Activated naive CD4-positive, alpha-beta T cell treated with anti-CD3 and anti-CD28 coated beads, Interleukin-2, amount 50 U/mL, for 24 hours (primary cell): ENCODE data around the gene OR6K2.
"Not testable (repeated sequence)": the region's sequence is repeated elsewhere in the genome, so short reads cannot be mapped to it uniquely, and the experiment has no call there.

Experiments
- H3K27ac Mint-ChIP-seq: one replicate; pipeline ENCODE4 v1.8.0; 2021; ENCODE audit warnings: mild to moderate bottlenecking, mixed read lengths
- H3K27me3 Mint-ChIP-seq: one replicate; pipeline ENCODE4 v1.8.0; 2021; ENCODE audit warnings: mixed read lengths
- H3K36me3 Mint-ChIP-seq: one replicate; pipeline ENCODE4 v1.8.0; 2021; ENCODE audit warnings: mixed read lengths
- H3K4me1 Mint-ChIP-seq: one replicate; pipeline ENCODE4 v1.8.0; 2021; ENCODE audit warnings: mixed read lengths
- H3K4me3 Mint-ChIP-seq: one replicate; pipeline ENCODE4 v1.8.0; 2021; ENCODE audit warnings: mild to moderate bottlenecking, mixed read lengths
- H3K9me3 Mint-ChIP-seq: one replicate; pipeline ENCODE4 v1.8.0; 2021; ENCODE audit warnings: mixed read lengths

Gene OR6K2

DNA sequence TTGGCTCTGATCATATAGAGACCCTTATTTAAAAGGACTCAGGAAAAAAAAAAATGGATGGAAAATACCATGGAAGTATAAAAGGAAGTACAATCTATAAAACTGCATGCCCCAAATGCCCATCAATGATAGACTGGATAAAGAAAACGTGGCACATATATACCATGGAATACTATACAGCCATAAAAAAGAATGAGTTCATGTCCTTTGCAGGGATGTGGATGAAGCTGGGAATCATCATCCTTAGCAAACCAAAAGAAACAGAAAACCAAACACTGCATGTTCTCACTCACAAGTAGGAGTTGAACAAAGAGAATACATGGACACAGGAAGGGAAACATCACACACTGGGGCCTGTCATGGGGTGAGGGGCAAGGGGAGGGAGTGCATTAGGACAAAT lies 9.3 kb downstream of the OR6K2 start:
- H3K4me1 Mint-ChIP-seq, result not testable (repeated sequence)

DNA sequence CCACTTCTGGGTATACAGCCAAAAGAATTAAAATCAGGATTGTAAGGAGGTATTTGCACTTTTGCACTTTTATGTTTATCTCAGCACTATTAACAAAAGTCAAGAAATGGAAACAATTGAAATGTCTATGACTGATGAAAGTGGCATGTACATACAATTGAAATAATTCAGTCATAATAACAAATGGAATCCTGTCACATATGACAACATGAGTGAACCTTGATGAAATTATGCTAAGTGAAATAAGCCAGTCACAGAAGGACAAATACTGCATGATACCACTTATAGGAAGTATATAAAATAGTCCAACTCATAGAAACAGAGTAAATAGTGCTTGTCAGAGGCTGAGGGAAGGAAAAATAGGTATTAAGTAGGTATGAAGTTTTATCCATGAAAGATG lies 10.6 kb downstream of the OR6K2 start:
- Mint-ChIP-seq H3K27me3 (peaks cover 7% of the 10 kb centered on the region), H3K4me1 (no peaks in the 10 kb centered on the region), H3K9me3 (no peaks in the 10 kb centered on the region), H3K36me3 (no peaks in the 10 kb centered on the region), H3K4me3 (no peak overlapping the region), H3K27ac (no peak overlapping the region)

More for the DNA sequence above, 9.3 kb downstream of the OR6K2 start:
- peaks cover 11% of the 10 kb centered on the region for H3K27me3 Mint-ChIP-seq
- H3K4me3 Mint-ChIP-seq, H3K36me3 Mint-ChIP-seq, H3K27ac Mint-ChIP-seq, H3K9me3 Mint-ChIP-seq: not testable (repeated sequence)

DNA sequence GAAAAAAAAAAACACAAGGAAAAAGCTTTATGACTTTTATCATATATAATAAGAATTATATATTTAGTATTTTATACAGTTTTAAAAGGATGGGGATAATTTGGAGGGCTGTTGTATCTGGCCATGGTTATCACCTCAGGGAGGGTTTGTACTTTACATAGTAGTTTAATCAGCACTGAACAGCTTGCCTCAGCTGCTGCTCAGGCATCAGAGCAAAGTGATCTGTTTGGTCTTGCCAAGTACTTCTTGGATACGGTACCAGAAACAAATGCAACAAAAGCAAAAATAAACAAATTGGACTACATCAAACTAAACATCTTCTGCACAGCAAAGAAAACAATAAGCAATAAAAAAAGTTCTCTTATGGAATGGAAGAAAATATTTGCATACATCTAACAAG lies 11.3 kb downstream of the OR6K2 start:
- Mint-ChIP-seq H3K9me3 (no peaks in the 10 kb centered on the region), H3K27ac (no peak overlapping the region), H3K27me3 (peaks cover 14% of the 10 kb centered on the region), H3K36me3 (no peaks in the 10 kb centered on the region), H3K4me1 (no peaks in the 10 kb centered on the region), H3K4me3 (no peak overlapping the region)

DNA sequence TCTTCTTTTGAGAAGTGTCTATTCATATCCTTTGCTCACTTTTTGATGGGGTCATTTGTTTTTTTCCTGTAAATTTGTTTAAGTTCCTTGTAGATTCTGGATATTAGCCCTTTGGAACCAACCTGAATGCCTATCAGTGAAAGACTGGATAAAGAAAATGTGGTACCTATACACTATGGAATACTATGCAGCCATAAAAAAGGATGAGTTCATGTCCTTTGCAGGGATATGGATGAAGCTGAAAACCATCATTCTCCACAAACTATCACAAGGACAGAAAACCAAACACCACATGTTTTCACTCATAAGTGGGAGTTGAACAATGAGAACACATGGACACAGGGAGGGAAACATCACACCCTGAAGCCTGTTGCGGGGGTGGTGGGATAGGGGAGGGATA lies 12.1 kb downstream of the OR6K2 start:
- H3K9me3 Mint-ChIP-seq, H3K27ac Mint-ChIP-seq, H3K4me3 Mint-ChIP-seq, H3K36me3 Mint-ChIP-seq, H3K4me1 Mint-ChIP-seq: not testable (repeated sequence)
- H3K27me3 Mint-ChIP-seq, result peaks cover 14% of the 10 kb centered on the region

DNA sequence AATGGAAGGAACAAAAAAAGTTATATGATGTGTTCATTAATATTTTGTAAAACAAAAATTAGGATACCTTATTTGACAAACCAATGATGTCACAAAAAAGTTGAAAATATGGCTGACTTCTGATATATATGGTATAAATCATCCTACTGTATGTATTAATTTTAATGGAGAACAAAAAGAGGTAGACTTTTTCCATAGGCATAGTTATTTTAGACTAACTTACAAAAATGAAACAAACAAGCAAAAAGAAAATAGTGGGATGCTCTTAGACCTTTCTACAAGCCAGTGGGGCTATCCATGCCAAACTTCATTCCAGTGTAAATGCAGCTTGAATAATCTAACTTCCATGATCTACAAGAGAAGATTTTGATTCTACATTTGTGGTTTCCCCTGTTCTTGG lies 13.4 kb downstream of the OR6K2 start:
- Mint-ChIP-seq H3K36me3 (no peaks in the 10 kb centered on the region), H3K4me1 (no peaks in the 10 kb centered on the region), H3K9me3 (no peaks in the 10 kb centered on the region), H3K4me3 (no peak overlapping the region), H3K27me3 (peaks cover 16% of the 10 kb centered on the region), H3K27ac (no peak overlapping the region)

DNA sequence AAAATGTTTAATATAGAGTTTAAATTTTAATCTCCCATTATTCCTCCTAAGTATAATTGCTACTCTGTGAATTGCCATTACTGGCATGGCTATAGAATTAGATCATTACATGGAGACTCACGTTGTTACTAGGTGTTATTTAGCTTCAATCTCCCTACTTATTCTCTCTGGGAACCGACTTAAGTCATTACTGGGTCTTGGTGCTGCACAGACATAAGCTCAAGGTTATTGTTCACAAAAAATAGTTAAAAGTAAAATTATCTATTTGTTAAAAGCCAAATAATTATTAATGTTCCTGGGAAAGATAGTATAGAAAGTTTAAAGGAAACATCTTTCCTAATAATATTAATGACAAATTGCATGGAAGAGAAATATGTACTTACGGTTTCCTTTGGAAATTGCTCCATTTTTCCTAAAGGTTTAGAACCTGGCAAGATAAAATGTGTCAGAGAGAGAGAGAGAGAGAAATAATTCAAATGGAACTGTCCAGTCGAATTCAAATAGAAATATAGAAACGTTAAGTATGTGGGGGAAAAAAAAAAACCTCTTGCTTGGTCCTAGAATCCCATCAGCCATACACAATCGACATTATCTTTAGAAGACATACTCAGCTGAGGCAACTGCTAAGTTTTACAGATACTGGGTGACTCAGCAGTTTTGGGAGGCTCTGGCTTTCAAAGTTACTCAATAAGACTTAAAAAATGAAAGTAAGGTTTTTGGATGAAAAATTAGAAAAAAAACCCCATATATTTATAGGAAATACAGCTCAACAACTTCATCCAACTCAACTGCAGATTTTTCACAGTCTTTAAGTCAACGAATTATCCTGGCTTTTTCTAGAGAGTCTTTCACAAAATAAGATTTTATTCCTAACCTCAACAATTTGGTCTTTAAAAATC lies 14.1 kb downstream of the OR6K2 start, which contains the start of gene SPTA1:
Gene SPTA1, minus strand, starts transcription at position 605 of the 899 bp plus-strand sequence. Its CDS starts 198 bp downstream, at position 407.
- H3K4me3 Mint-ChIP-seq, result no peak within 1 kb of the TSS
- no peaks in the 10 kb centered on the region for H3K4me1 Mint-ChIP-seq
- peaks cover 20% of the 10 kb centered on the region for H3K27me3 Mint-ChIP-seq
- H3K27ac Mint-ChIP-seq, result no peak within 1 kb of the TSS
- H3K9me3 Mint-ChIP-seq, result no peaks in the 10 kb centered on the region
- H3K36me3 Mint-ChIP-seq, result no peaks in the 10 kb centered on the region

DNA sequence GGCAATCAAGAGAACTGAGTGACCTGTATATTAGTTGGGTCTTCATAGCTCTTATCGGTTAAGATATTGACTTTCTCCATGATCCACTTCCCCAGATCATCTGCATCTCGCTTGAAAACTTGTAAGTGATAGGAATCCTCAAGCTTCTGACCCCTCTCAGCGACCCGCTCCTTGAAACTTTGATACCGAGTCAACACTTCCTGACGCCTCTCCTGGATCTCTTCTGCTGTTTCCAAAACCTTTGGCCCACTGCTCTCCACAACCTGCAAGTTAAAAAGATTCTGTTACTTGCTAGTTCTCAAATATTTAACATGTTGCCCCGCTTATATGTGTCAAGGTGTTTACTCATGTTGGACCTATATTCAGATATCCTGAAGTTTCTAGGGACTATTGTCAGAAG lies 15.4 kb downstream of the OR6K2 start:
- Mint-ChIP-seq H3K36me3 (no peaks in the 10 kb centered on the region), H3K4me3 (no peak overlapping the region), H3K9me3 (no peaks in the 10 kb centered on the region), H3K27me3 (peaks cover 19% of the 10 kb centered on the region), H3K4me1 (no peaks in the 10 kb centered on the region), H3K27ac (no peak overlapping the region)

DNA sequence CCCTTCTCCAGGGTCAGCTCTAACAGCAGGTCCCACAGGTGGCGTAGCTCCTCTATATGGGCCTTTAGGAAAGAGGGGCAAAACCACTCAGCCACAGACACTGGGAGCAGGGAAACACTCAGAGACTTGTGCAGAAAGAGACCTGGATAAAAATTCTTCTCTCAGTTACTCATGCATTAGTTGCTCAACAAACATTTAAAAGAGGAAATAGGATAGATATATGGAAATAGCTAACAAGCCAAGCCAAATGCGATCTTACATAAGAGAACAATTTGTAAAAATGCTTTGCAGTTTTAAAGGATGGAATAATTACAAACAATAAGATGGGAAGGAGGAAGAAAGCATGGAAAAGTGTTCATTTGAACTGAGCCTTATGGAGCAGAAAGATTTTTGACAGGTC lies 18.8 kb downstream of the OR6K2 start:
- H3K9me3 Mint-ChIP-seq, result no peaks in the 10 kb centered on the region
- H3K27ac Mint-ChIP-seq, result no peak overlapping the region
- peaks cover 16% of the 10 kb centered on the region for H3K27me3 Mint-ChIP-seq
- no peaks in the 10 kb centered on the region for H3K4me1 Mint-ChIP-seq
- no peak overlapping the region for H3K4me3 Mint-ChIP-seq
- no peaks in the 10 kb centered on the region for H3K36me3 Mint-ChIP-seq

DNA sequence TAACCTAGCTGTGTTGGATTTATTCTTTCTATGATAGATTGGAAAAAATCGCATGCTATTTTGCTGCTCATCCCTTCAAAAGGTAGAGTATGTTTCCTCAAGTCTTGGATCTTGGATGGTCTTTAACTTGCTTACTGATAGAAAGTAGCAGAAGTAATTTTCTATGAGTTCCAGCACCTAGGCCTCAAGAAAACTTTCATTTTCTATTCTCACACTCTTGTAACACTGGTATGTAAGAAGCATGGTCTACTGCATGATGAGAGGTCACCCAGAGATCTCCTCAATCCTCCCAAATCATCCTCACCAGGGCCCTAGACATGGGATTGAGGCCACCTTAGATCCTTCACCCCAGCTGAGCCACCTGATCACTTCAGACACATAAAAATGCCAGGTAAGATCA lies 21.2 kb downstream of the OR6K2 start:
- Mint-ChIP-seq H3K9me3 (no peaks in the 10 kb centered on the region), H3K36me3 (no peaks in the 10 kb centered on the region), H3K4me1 (no peaks in the 10 kb centered on the region), H3K4me3 (no peak overlapping the region), H3K27ac (no peak overlapping the region), H3K27me3 (peaks cover 7% of the 10 kb centered on the region)

DNA sequence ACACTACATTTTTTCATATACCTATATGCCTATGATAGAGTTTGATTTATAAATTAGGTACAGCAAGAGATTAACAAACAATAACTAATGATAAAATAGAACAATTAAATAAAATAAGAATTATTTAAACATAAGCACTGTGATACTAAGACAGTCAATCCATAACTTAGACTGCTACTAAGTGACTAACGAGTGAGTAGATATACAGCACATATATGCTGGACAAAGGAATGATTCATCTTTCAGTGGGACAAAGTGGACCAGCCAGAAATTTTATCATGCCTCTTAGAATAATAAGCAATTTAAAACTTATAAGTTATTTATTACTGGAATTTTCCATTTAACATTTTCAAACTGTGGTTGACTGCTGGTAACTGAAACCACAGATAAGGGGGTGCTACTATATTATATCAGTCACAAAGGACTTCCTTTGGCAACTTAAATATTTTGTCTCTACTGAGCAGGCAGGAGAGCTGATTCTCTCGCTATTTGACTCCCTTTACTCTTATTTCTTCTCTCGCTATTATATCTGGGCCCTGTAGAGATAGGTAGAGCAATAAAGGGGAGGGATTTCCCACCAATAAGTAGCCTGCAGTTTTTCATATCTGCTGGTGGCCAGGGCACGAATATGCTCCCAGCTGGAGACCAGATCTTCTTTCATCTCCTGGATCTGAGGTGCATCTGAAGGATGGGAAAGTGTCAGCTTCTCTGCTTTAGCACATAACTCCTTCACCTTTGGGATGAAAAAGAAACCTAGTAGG lies 24.7 kb downstream of the OR6K2 start:
- H3K36me3 Mint-ChIP-seq, result no peaks in the 10 kb centered on the region

DNA sequence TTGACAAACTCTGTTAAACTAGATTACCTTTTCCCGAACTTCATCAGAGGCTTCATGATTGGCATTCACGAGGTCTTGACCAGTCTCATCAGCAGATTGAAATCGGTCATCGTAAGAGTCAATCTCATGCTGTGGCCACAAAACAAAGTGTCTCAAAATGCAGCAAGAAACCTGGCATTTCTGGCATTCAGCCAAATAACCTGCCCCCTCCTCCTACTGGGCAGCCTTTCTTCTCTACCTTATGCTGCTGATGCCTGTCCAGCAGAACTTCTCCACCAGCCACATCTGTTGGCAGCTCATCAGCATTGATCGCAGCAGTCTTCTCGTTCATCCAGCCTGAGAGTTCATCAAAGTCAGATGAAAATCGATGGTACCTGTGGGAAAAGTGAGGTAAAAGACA lies 26.1 kb downstream of the OR6K2 start:
- Mint-ChIP-seq H3K4me3 (no peak overlapping the region), H3K27ac (no peak overlapping the region), H3K9me3 (no peaks in the 10 kb centered on the region), H3K4me1 (no peaks in the 10 kb centered on the region), H3K36me3 (no peaks in the 10 kb centered on the region), H3K27me3 (peaks cover 4% of the 10 kb centered on the region)

More for the DNA sequence above, 24.7 kb downstream of the OR6K2 start:
- H3K27me3 Mint-ChIP-seq, result peaks cover 4% of the 10 kb centered on the region
- H3K4me3 Mint-ChIP-seq, result no peak overlapping the region
- no peak overlapping the region for H3K27ac Mint-ChIP-seq
- H3K9me3 Mint-ChIP-seq, result no peaks in the 10 kb centered on the region
- H3K4me1 Mint-ChIP-seq, result no peaks in the 10 kb centered on the region

DNA sequence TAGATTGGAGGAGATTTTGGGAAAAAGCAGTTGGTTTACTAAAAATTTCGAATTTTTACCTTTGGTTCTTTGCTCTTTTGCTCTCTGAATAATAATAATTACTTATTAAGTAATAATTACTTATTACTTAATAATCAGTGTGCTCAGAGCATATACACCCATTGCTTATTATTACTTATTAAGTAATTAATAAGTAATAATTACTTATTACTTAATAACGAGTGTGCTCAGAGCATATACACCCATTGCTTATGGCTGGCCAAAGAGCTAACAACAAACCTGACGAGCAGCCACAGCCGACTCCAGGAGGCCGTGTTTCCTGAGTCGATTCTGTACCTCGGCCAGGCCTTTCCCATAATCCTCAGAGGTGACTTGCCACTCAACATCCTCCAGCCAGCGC lies 34.4 kb downstream of the OR6K2 start:
- Mint-ChIP-seq H3K9me3 (no peaks in the 10 kb centered on the region), H3K4me1 (no peaks in the 10 kb centered on the region), H3K36me3 (no peaks in the 10 kb centered on the region), H3K27me3 (peaks cover 4% of the 10 kb centered on the region), H3K27ac (no peak overlapping the region), H3K4me3 (no peak overlapping the region)

DNA sequence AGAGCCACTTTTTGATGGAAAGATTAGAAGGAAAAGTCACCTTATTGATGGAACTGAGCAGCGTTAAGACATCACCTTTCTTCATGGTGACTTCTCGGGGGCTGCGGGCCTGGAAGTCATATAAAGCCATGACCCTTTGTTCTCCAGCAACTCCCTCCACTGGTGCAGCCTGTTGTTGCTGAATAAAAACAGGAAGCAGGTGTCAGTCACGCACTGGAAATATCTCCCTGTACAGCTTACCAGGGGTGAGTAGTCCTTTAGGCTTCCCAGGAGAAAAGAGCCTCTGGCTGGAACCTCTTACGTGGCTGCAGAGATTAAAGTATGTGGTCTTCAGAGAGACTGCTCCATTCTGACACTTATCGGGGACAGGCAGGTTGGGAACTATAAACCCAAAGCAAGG lies 45.9 kb downstream of the OR6K2 start:
- H3K4me3 Mint-ChIP-seq, result no peak overlapping the region
- H3K36me3 Mint-ChIP-seq, result no peaks in the 10 kb centered on the region
- peaks cover 3% of the 10 kb centered on the region for H3K27me3 Mint-ChIP-seq
- peaks cover 5% of the 10 kb centered on the region for H3K9me3 Mint-ChIP-seq
- peaks cover 12% of the 10 kb centered on the region for H3K4me1 Mint-ChIP-seq
- no peak overlapping the region for H3K27ac Mint-ChIP-seq

DNA sequence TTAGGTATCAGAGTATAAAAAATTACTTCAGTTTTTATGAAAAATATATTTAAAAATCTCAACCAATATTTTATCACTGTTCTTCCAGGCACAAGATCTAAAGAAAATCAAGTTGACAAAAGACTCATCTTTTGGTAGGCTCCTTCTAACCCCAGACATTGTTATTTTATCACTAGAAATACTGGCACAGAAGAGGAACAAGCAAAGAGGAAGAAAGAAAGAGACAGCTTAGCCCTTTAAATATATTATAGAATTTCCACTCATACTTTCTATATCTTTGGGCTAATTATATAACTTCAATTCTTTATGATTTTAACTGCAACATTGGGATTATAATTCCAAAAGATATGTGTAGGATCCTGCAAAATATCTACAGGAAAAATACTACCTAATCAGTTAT lies 46.4 kb downstream of the OR6K2 start:
- H3K27me3 Mint-ChIP-seq, result peaks cover 3% of the 10 kb centered on the region
- no peaks in the 10 kb centered on the region for H3K36me3 Mint-ChIP-seq
- H3K4me1 Mint-ChIP-seq, result peaks cover 12% of the 10 kb centered on the region
- H3K9me3 Mint-ChIP-seq, result peaks cover 5% of the 10 kb centered on the region
- H3K27ac Mint-ChIP-seq, result no peak overlapping the region
- no peak overlapping the region for H3K4me3 Mint-ChIP-seq

DNA sequence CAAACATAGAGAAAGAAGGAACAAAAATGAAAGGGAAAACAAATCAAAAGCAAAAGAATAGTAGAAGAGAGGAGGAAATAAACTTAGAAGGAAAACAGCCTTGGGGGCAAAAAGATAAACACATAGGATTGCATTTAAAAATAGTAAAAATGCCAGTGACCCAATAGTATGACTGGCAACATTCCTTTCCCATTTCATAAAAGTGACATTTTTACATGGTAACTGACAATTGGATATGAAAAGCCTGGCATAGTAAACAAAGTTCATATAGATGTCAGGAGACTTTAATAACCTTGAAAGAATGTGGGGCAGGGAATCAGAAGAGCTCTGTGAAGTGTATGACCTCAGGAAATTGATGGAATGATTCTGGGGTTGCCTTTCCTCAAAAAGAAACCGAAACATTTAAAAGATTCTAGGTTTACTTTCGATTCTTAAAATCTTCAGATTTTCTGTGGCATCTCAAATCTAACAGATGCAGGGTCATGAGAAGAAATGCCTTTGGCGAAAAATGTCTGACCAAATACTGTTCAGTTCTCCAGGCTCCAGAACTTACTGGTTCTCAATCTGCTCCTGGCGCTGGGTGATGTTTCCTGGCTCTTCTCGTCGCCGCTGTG lies 47.6 kb downstream of the OR6K2 start:
- Mint-ChIP-seq H3K4me1 (peaks cover 12% of the 10 kb centered on the region), H3K9me3 (no peaks in the 10 kb centered on the region), H3K27me3 (peaks cover 3% of the 10 kb centered on the region), H3K36me3 (no peaks in the 10 kb centered on the region), H3K4me3 (no peak overlapping the region), H3K27ac (no peak overlapping the region)
